Neural progenitor cell (in vitro differentiated cells): ENCODE results near the gene PDIA3. TPM values are rescaled to one million over a fixed set of nuclear protein-coding genes. Genes with fewer than 3 reads are reported as not detected.
"Not testable (repeated sequence)": the region's sequence is repeated elsewhere in the genome, so short reads cannot be mapped to it uniquely, and the experiment has no call there.

Source experiments
- DNase-seq: peaks from one replicate; pipeline ENCODE4 v3.0.0-alpha.2; 2016; ENCODE audit warnings: low spot score
- H2AFZ ChIP-seq: fragments of 200-600 bp; sonication (generic); replicated peaks from 2 replicates; pipeline ENCODE4 v1.6.1; 2016; ENCODE audit warnings: antibody characterized with exemption
- H3F3A ChIP-seq: fragments of 200-600 bp; sonication (generic); 2 replicates; pipeline ENCODE4 v1.6.1; 2016; ENCODE audit warnings: antibody characterized with exemption, low read depth
- H3K27ac ChIP-seq: fragments of 200-600 bp; sonication (generic); 2 replicates; pipeline ENCODE4 v1.5.1; 2016; ENCODE audit warnings: mild to moderate bottlenecking
- H3K27me3 ChIP-seq: fragments of 200-600 bp; sonication (generic); 2 replicates; pipeline ENCODE4 v1.6.1; 2016; ENCODE audit warnings: mild to moderate bottlenecking, moderate library complexity
- H3K36me3 ChIP-seq: fragments of 200-600 bp; sonication (generic); 2 replicates; pipeline ENCODE4 v1.5.1; 2016
- H3K4me1 ChIP-seq: fragments of 200-600 bp; sonication (generic); 2 replicates; pipeline ENCODE4 v1.6.1; 2016; ENCODE audit warnings: mixed run types
- H3K4me2 ChIP-seq: fragments of 200-600 bp; sonication (generic); 2 replicates; pipeline ENCODE4 v1.6.1; 2016
- H3K4me3 ChIP-seq: fragments of 200-600 bp; sonication (generic); 2 replicates; pipeline ENCODE4 v1.5.1; 2016
- H3K79me2 ChIP-seq: fragments of 200-600 bp; sonication (generic); 2 replicates; pipeline ENCODE4 v1.6.1; 2016; ENCODE audit warnings: low read depth
- H3K9ac ChIP-seq: fragments of 200-600 bp; sonication (generic); 2 replicates; pipeline ENCODE4 v1.6.1; 2016
- H3K9me3 ChIP-seq: fragments of 200-600 bp; sonication (generic); 2 replicates; pipeline ENCODE4 v1.5.1; 2016; ENCODE audit warnings: low read depth
- H4K20me1 ChIP-seq: fragments of 200-600 bp; sonication (generic); 2 replicates; pipeline ENCODE4 v1.6.1; 2016; ENCODE audit warnings: low read depth
- H3K27ac Mint-ChIP-seq: 3 replicates; pipeline ENCODE4 v1.8.0; 2021; ENCODE audit warnings: mixed read lengths
- H3K27me3 Mint-ChIP-seq: 2 replicates; pipeline ENCODE4 v1.8.0; 2022; ENCODE audit warnings: low read depth, mild to moderate bottlenecking, inconsistent platforms, moderate library complexity, mixed read lengths; ENCODE audit not compliant: insufficient read depth
- H3K36me3 Mint-ChIP-seq: 3 replicates; pipeline ENCODE4 v1.8.0; 2021; ENCODE audit warnings: mixed read lengths
- H3K4me1 Mint-ChIP-seq: 3 replicates; pipeline ENCODE4 v1.8.0; 2021; ENCODE audit warnings: mixed read lengths
- H3K4me3 Mint-ChIP-seq: 3 replicates; pipeline ENCODE4 v1.8.0; 2021; ENCODE audit warnings: mild to moderate bottlenecking, moderate library complexity, mixed read lengths
- H3K9me3 Mint-ChIP-seq: 3 replicates; pipeline ENCODE4 v1.8.0; 2020; ENCODE audit warnings: mixed read lengths
- EZH2 ChIP-seq: fragments of 200-600 bp; sonication (generic); IDR thresholded peaks from 2 replicates; pipeline ENCODE4 v1.6.1; 2017; ENCODE audit warnings: antibody characterized with exemption, mild to moderate bottlenecking, moderate library complexity
- EZH2phosphoT487 ChIP-seq: fragments of 200-600 bp; sonication (generic); IDR thresholded peaks from 2 replicates; pipeline ENCODE4 v1.6.1; 2017; ENCODE audit warnings: antibody characterized with exemption
- total RNA-seq: library from RNA; depleted of rRNA; stranded (reverse); fragments of >200 nt; gene quantifications from 2 replicates; pipeline ENCODE4 v1.2.3, GENCODE V29; 2015; ENCODE audit warnings: low replicate concordance
- TF ChIP-seq, protein P1 (sequence below): fragments of 200-600 bp; sonication (generic); IDR thresholded peaks from 2 replicates; pipeline ENCODE4 v1.5.1; 2017; ENCODE audit warnings: antibody characterized with exemption, mild to moderate bottlenecking

The PDIA3 gene
- total RNA-seq, 1 donor from 2014 or later, result 315 TPM

DNA sequence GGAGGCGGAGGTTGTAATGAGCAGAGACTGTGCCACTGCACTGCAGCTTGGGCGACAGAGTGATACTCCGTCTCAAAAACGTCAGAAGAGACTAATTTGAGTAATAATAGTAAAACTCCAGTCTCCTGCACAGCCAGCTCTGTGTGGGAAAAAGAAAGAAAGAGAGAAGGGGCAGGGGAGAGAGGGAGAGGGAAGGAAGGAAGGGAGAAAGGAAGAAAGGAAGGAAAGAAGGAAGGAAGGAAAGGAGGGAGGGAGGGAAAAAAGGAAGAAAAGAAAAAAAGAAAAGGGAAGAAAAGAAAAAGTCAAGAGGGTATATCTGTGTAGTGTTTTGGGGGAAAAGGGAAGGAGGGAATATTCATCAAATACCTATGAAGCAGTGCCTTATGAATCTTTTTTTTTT lies 23.1 kb upstream of the PDIA3 start:
- H3K9me3 Mint-ChIP-seq, result no peaks in the 10 kb centered on the region
- no peak overlapping the region for H3K27ac ChIP-seq
- no peaks in the 10 kb centered on the region for H3F3A ChIP-seq
- H4K20me1 ChIP-seq, result no peaks in the 10 kb centered on the region
- H3K4me3 ChIP-seq, result no peak overlapping the region
- H3K9ac ChIP-seq, result no peak overlapping the region
- H2AFZ ChIP-seq, result no peak overlapping the region
- no peaks in the 10 kb centered on the region for H3K36me3 Mint-ChIP-seq
- TF ChIP-seq EZH2, result no peak
- TF ChIP-seq, protein P1, sequence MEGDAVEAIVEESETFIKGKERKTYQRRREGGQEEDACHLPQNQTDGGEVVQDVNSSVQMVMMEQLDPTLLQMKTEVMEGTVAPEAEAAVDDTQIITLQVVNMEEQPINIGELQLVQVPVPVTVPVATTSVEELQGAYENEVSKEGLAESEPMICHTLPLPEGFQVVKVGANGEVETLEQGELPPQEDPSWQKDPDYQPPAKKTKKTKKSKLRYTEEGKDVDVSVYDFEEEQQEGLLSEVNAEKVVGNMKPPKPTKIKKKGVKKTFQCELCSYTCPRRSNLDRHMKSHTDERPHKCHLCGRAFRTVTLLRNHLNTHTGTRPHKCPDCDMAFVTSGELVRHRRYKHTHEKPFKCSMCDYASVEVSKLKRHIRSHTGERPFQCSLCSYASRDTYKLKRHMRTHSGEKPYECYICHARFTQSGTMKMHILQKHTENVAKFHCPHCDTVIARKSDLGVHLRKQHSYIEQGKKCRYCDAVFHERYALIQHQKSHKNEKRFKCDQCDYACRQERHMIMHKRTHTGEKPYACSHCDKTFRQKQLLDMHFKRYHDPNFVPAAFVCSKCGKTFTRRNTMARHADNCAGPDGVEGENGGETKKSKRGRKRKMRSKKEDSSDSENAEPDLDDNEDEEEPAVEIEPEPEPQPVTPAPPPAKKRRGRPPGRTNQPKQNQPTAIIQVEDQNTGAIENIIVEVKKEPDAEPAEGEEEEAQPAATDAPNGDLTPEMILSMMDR, result no peak
- TF ChIP-seq EZH2phosphoT487, result no peak
- H3K36me3 ChIP-seq, result no peaks in the 10 kb centered on the region
- H3K4me2 ChIP-seq, result no peak overlapping the region
- DNase-seq, result no peak
- no peaks in the 10 kb centered on the region for H3K79me2 ChIP-seq
- H3K4me1 ChIP-seq, result no peaks in the 10 kb centered on the region
- H3K9me3 ChIP-seq, result no peaks in the 10 kb centered on the region
- no peak overlapping the region for H3K4me3 Mint-ChIP-seq
- H3K27ac Mint-ChIP-seq, result no peak overlapping the region
- H3K27me3 Mint-ChIP-seq, result no peaks in the 10 kb centered on the region
- H3K4me1 Mint-ChIP-seq, result no peaks in the 10 kb centered on the region
- no peaks in the 10 kb centered on the region for H3K27me3 ChIP-seq

- H3K27ac ChIP-seq, H3K9ac ChIP-seq, H3K4me3 Mint-ChIP-seq, H3F3A ChIP-seq, H3K79me2 ChIP-seq, H3K27me3 ChIP-seq, H3K4me1 ChIP-seq, H3K27ac Mint-ChIP-seq, H3K36me3 ChIP-seq, H3K36me3 Mint-ChIP-seq, H4K20me1 ChIP-seq, H3K9me3 ChIP-seq, H3K4me2 ChIP-seq, H3K4me3 ChIP-seq, H3K4me1 Mint-ChIP-seq, H3K27me3 Mint-ChIP-seq, H2AFZ ChIP-seq, H3K9me3 Mint-ChIP-seq, DNase-seq: not testable (repeated sequence)
Measured at GRCh38 chr15:43726306-43726705, 19.9 kb upstream of the PDIA3 start.

- not testable (repeated sequence) for H3K27ac ChIP-seq, H3F3A ChIP-seq, H3K9me3 Mint-ChIP-seq, H3K4me1 Mint-ChIP-seq, H4K20me1 ChIP-seq, H3K36me3 ChIP-seq, H3K4me2 ChIP-seq, H3K27me3 Mint-ChIP-seq, H3K9me3 ChIP-seq, H3K4me3 Mint-ChIP-seq, H3K79me2 ChIP-seq, H3K4me3 ChIP-seq, H3K36me3 Mint-ChIP-seq, H3K4me1 ChIP-seq, H3K27ac Mint-ChIP-seq, H2AFZ ChIP-seq, DNase-seq, H3K27me3 ChIP-seq, H3K9ac ChIP-seq
Measured at GRCh38 chr15:43728053-43728725, 18.0 kb upstream of the PDIA3 start.

- H3K27ac ChIP-seq, result no peak overlapping the region
- no peak for DNase-seq
- H3K9me3 ChIP-seq, result no peaks in the 10 kb centered on the region
- H3F3A ChIP-seq, result no peaks in the 10 kb centered on the region
- H4K20me1 ChIP-seq, result no peaks in the 10 kb centered on the region
- TF ChIP-seq EZH2phosphoT487 (no peak), EZH2 (no peak)
- TF ChIP-seq, protein P1, result no peak
- no peaks in the 10 kb centered on the region for H3K36me3 ChIP-seq
- Mint-ChIP-seq H3K27ac (no peak overlapping the region), H3K9me3 (no peaks in the 10 kb centered on the region), H3K36me3 (no peaks in the 10 kb centered on the region), H3K4me3 (no peak overlapping the region), H3K4me1 (no peaks in the 10 kb centered on the region), H3K27me3 (peaks cover 2% of the 10 kb centered on the region)
- H3K4me2 ChIP-seq, result no peak overlapping the region
- no peak overlapping the region for H3K9ac ChIP-seq
- H2AFZ ChIP-seq, result no peak overlapping the region
- no peaks in the 10 kb centered on the region for H3K27me3 ChIP-seq
- no peaks in the 10 kb centered on the region for H3K4me1 ChIP-seq
- no peak overlapping the region for H3K4me3 ChIP-seq
- no peaks in the 10 kb centered on the region for H3K79me2 ChIP-seq
Measured at GRCh38 chr15:43735416-43735815, 10.8 kb upstream of the PDIA3 start.

- peak overlapping the region; percentile 72 for H3K4me3 ChIP-seq
- H3K27me3 ChIP-seq, H3K27me3 Mint-ChIP-seq, H3K9me3 Mint-ChIP-seq, H3K4me1 ChIP-seq, H3F3A ChIP-seq, H3K36me3 ChIP-seq, H3K36me3 Mint-ChIP-seq, H3K9me3 ChIP-seq: not testable (repeated sequence)
- Mint-ChIP-seq H3K4me3 (peak overlapping the region; percentile 99), H3K27ac (peak overlapping the region; percentile 99), H3K4me1 (peaks cover 17% of the 10 kb centered on the region)
- DNase-seq, result peak; percentile 13
- H3K9ac ChIP-seq, result peak overlapping the region; percentile 87
- peak overlapping the region; percentile 95 for H3K27ac ChIP-seq
- H3K4me2 ChIP-seq, result peak overlapping the region; percentile 89
- H2AFZ ChIP-seq, result peak overlapping the region; percentile 67
- peaks cover 54% of the 10 kb centered on the region for H3K79me2 ChIP-seq
- H4K20me1 ChIP-seq, result peaks cover 46% of the 10 kb centered on the region
Measured at GRCh38 chr15:43746903-43747309, 668 bp downstream of the PDIA3 start.
